ENCODE measurements around the gene HSPB6. TPM values are rescaled to one million over a fixed set of nuclear protein-coding genes. Genes with fewer than 3 reads are reported as not detected.
A peak's percentile ranks its signal among the peaks of the same experiment; 100 is the strongest.

HSPB6 gene
- total and polyA plus RNA-seq, 2 experiments from 2014 or later = 14.1 to 220 TPM

DNA sequence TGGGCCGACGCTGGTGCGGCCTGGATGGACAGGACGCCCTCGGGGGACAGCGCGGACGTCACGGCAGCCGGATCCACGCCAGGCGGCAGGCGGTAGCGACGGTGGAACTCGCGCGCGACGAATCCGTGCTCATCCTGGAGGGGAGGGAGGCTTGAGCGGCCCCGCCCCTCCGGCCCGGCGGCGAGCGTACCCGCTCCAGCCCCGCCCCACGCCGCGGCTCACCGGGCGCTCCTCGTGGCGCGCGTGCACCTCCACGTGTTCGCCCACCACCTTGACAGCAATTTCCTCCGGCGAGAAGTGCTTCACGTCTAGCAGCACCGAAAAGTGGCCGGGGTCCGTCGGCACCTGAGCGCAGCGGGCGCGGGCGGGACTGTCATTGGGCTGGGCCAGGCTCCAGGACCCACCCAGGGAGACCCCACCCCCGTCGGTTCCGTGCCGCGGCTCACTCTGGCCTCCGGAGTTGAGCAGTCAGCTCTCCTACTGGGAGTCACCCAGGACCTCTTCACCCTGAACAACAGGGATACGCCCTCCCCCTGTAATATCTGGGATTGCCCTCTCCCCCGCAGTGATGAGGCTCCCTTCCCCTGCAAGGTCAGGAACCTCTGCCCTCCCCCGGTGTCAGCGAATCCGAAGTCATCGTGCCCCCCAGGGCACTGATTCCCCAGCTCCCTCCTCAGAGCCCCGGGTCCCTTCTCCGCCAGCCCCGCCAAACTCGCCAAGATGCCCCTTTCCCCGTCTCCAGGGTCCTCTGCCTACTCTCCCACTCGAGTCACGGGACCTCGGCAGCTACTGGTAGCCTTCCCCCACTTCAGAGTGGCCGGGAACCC, 1.1 kb downstream of the HSPB6 start:
- Histone ChIP-seq H3K4me3 (peak overlapping the region; percentile 84), H3K9me3 (ENCODE audit: low read depth) (no peaks in the 10 kb centered on the region), H3K79me2 (ENCODE audit: insufficient read depth) (peaks cover 27% of the 10 kb centered on the region), H3F3A (ENCODE audit: insufficient read depth) (peaks cover 3% of the 10 kb centered on the region; the same call in 1 of the 2 replicates), H4K20me1 (ENCODE audit: insufficient read depth) (no peaks in the 10 kb centered on the region), H3K36me3 (ENCODE audit: low read depth) (peaks cover 2% of the 10 kb centered on the region; the same call in 1 of the 2 replicates), H3K9ac (peak overlapping the region; percentile 86), H3K4me2 (ENCODE audit: unreplicated experiment) (peak overlapping the region; percentile 91), H2AFZ (peak overlapping the region; percentile 42), H3K9me2 (ENCODE audit: insufficient read depth) (no peaks in the 10 kb centered on the region), H3K27ac (peak overlapping the region; percentile 97), H3K4me1 (ENCODE audit: insufficient read depth) (peaks cover 21% of the 10 kb centered on the region), H3K27me3 (replicated peaks; ENCODE audit: insufficient read depth) (no peaks in the 10 kb centered on the region)
- 2 to 4% methylated on average over 27 to 55 of the region's 74 CpGs for WGBS, 2 experiments (ENCODE audit: low coverage in 1 of 2, low lambda C conversion rate in 2 of 2, missing lambda C conversion rate in 2 of 2)
- TF ChIP-seq EZH2phosphoT487 (IDR thresholded peaks at IDR 0.05; ENCODE audit: insufficient read depth, low read depth) = no peak
- no peak for TF ChIP-seq EZH2 (IDR thresholded peaks at IDR 0.05; ENCODE audit: insufficient read depth, poor library complexity, severe bottlenecking)
- in situ Hi-C loops (cut with MboI) = no loop called here
- DNase-seq = peak; percentile 91

- peak overlapping the region; percentile 42; the same call in 1 of the 2 replicates for H2AFZ ChIP-seq
- in situ Hi-C loops (cut with MboI) = no loop called here
- no peak for DNase-seq
- peaks cover 27% of the 10 kb centered on the region for H3K79me2 ChIP-seq (ENCODE audit: insufficient read depth)
- H3K4me2 ChIP-seq (ENCODE audit: unreplicated experiment) = peak overlapping the region; percentile 91
- H3F3A ChIP-seq (ENCODE audit: insufficient read depth) = peaks cover 3% of the 10 kb centered on the region; the same call in 1 of the 2 replicates
- H3K36me3 ChIP-seq (ENCODE audit: low read depth) = no peaks in the 10 kb centered on the region
- peak overlapping the region; percentile 97 for H3K27ac ChIP-seq
- H3K4me3 ChIP-seq = peak overlapping the region; percentile 84
- TF ChIP-seq EZH2phosphoT487 (IDR thresholded peaks at IDR 0.05; ENCODE audit: insufficient read depth, low read depth) (no peak), EZH2 (IDR thresholded peaks at IDR 0.05; ENCODE audit: insufficient read depth, poor library complexity, severe bottlenecking) (no peak)
- H3K4me1 ChIP-seq (ENCODE audit: insufficient read depth) = peaks cover 21% of the 10 kb centered on the region
- peak overlapping the region; percentile 86 for H3K9ac ChIP-seq
- H4K20me1 ChIP-seq (ENCODE audit: insufficient read depth) = no peaks in the 10 kb centered on the region
- no peaks in the 10 kb centered on the region for H3K9me3 ChIP-seq (ENCODE audit: low read depth)
- no peaks in the 10 kb centered on the region for H3K9me2 ChIP-seq (ENCODE audit: insufficient read depth)
- WGBS, 2 experiments (ENCODE audit: low coverage in 1 of 2, low lambda C conversion rate in 2 of 2, missing lambda C conversion rate in 2 of 2) = 26 to 37% methylated on average over 10 to 17 of the region's 17 CpGs
- H3K27me3 ChIP-seq (replicated peaks; ENCODE audit: insufficient read depth) = no peaks in the 10 kb centered on the region
These were observed 1.7 kb downstream of the HSPB6 start for GRCh38 chr19:35755131-35755549.

GRCh38 chr19:35754370-35755130, 2.3 kb downstream of the HSPB6 start:
- peak overlapping the region; percentile 97 for H3K27ac ChIP-seq
- no peaks in the 10 kb centered on the region for H3K9me3 ChIP-seq (ENCODE audit: low read depth)
- WGBS, 2 experiments (ENCODE audit: low coverage in 1 of 2, low lambda C conversion rate in 2 of 2, missing lambda C conversion rate in 2 of 2) = 69 to 70% methylated on average over 11 to 13 of the region's 13 CpGs
- H4K20me1 ChIP-seq (ENCODE audit: insufficient read depth) = no peaks in the 10 kb centered on the region
- no peak overlapping the region for H2AFZ ChIP-seq
- peaks cover 27% of the 10 kb centered on the region for H3K79me2 ChIP-seq (ENCODE audit: insufficient read depth)
- TF ChIP-seq EZH2phosphoT487 (IDR thresholded peaks at IDR 0.05; ENCODE audit: insufficient read depth, low read depth) = no peak
- no peak for TF ChIP-seq EZH2 (IDR thresholded peaks at IDR 0.05; ENCODE audit: insufficient read depth, poor library complexity, severe bottlenecking)
- no peaks in the 10 kb centered on the region for H3K9me2 ChIP-seq (ENCODE audit: insufficient read depth)
- no peak for DNase-seq
- no peaks in the 10 kb centered on the region for H3K36me3 ChIP-seq (ENCODE audit: low read depth)
- no peak overlapping the region for H3K4me2 ChIP-seq (ENCODE audit: unreplicated experiment)
- H3F3A ChIP-seq (ENCODE audit: insufficient read depth) = peaks cover 3% of the 10 kb centered on the region; the same call in 1 of the 2 replicates
- H3K27me3 ChIP-seq (replicated peaks; ENCODE audit: insufficient read depth) = no peaks in the 10 kb centered on the region
- no peak overlapping the region for H3K4me3 ChIP-seq
- H3K9ac ChIP-seq = peak overlapping the region; percentile 86
- in situ Hi-C loops (cut with MboI) = no loop called here
- peaks cover 24% of the 10 kb centered on the region for H3K4me1 ChIP-seq (ENCODE audit: insufficient read depth)

- no peak for DNase-seq
- TF ChIP-seq EZH2phosphoT487 (IDR thresholded peaks at IDR 0.05; ENCODE audit: insufficient read depth, low read depth) (no peak), EZH2 (IDR thresholded peaks at IDR 0.05; ENCODE audit: insufficient read depth, poor library complexity, severe bottlenecking) (no peak)
- H3F3A ChIP-seq (ENCODE audit: insufficient read depth) = peaks cover 3% of the 10 kb centered on the region; the same call in 1 of the 2 replicates
- H3K4me3 ChIP-seq = no peak overlapping the region
- no peaks in the 10 kb centered on the region for H4K20me1 ChIP-seq (ENCODE audit: insufficient read depth)
- H3K27me3 ChIP-seq (replicated peaks; ENCODE audit: insufficient read depth) = no peaks in the 10 kb centered on the region
- no peaks in the 10 kb centered on the region for H3K9me3 ChIP-seq (ENCODE audit: low read depth)
- H3K4me2 ChIP-seq (ENCODE audit: unreplicated experiment) = no peak overlapping the region
- peaks cover 25% of the 10 kb centered on the region for H3K4me1 ChIP-seq (ENCODE audit: insufficient read depth)
- H3K27ac ChIP-seq = no peak overlapping the region
- no peaks in the 10 kb centered on the region for H3K9me2 ChIP-seq (ENCODE audit: insufficient read depth)
- no peak overlapping the region for H3K9ac ChIP-seq
- in situ Hi-C loops (cut with MboI) = no loop called here
- no peaks in the 10 kb centered on the region for H3K36me3 ChIP-seq (ENCODE audit: low read depth)
- 86% methylated on average over 20 of the region's 20 CpGs for WGBS, 2 experiments (ENCODE audit: low coverage in 1 of 2, low lambda C conversion rate in 2 of 2, missing lambda C conversion rate in 2 of 2)
- H2AFZ ChIP-seq = no peak overlapping the region
- H3K79me2 ChIP-seq (ENCODE audit: insufficient read depth) = peaks cover 27% of the 10 kb centered on the region
These were observed 3.0 kb downstream of the HSPB6 start for GRCh38 chr19:35753634-35754369.

Data from GM23248 (cell line).